ENCODE measurements around the gene DENND2D.

Gene DENND2D

DNA sequence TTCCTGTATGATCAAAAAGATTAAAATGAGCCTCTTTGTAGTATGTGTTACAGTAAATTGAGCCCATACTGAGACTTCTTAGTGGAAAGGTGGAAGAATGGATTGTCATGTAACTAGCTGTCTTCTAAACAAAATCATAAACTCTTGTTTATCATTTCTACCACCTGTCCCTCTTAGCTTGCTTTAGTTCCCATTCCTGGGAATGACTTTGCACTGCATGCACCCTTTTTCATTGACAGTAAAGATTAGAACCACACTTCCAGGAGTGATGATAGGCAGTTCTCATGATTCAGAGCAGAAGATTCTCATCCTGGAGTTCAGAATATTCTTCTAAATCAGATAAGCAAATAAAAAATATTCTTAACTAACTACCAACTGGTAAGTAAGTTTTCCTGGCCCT is 28.0 kb downstream of the DENND2D start (continued):
- TF ChIP-seq ZNF214 (tag by site-specific recombination; IDR thresholded peaks at IDR 0.05; ENCODE audit: borderline replicate concordance): no peak
- no peak for TF ChIP-seq ZNF366 (tag by site-specific recombination; conservative IDR thresholded peaks at IDR 0.05)

DNA sequence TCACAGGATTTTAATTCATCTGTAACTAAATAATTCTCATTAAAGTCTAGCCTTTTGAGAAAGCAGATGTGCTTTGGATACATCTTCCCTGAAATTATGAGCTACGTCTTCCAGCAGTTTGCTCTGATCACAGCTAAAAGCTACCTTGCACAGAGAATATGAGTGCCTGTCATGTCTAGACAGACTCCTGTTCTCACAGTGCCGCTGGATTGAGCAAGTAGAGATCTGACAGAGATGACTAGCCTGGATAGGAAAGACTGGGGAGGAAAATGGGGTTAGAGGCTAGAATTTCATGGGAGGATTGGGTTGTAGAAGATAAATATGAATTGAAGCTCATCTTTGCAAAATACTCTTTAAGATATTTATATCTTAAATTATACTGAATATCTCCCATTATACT is 36.3 kb downstream of the DENND2D start:
- H3K27ac ChIP-seq (ENCODE audit: extremely low read depth, low read depth, low read length): no peak overlapping the region
- POLR2A ChIA-PET: interaction anchor here (0.5 kb wide), 1 partner anchor 49 kb away, joined by 6 read pairs; no protein-coding TSS in a partner anchor
- no peaks in the 10 kb centered on the region for H3K4me1 ChIP-seq (ENCODE audit: control insufficient read depth, insufficient read depth, low read length)
- CTCF ChIA-PET: no interaction called here
- no peak for TF ChIP-seq ZNF416 (tag by site-specific recombination; IDR thresholded peaks at IDR 0.05)
- no peak for TF ChIP-seq ZBTB21 (tag by site-specific recombination; IDR thresholded peaks at IDR 0.05)
- no peak for TF ChIP-seq SP2 (tag by site-specific recombination; IDR thresholded peaks at IDR 0.05)
- TF ChIP-seq TCF7L2 (IDR thresholded peaks at IDR 0.05; ENCODE audit: borderline replicate concordance, low read depth, low read length): no peak
- no peak for TF ChIP-seq REPIN1 (tag by site-specific recombination; IDR thresholded peaks at IDR 0.05; ENCODE audit: low read depth)
- no peak for TF ChIP-seq ZNF335 (tag by site-specific recombination; conservative IDR thresholded peaks at IDR 0.05)
- H3K4me3 ChIP-seq (ENCODE audit: low read depth, low read length): no peak overlapping the region
- no peaks in the 10 kb centered on the region for H3K9me3 ChIP-seq (ENCODE audit: control insufficient read depth, insufficient read depth, low read depth, low read length)
- H3K36me3 ChIP-seq (ENCODE audit: control insufficient read depth in 2 of 2, insufficient read depth in 1 of 2, low read length in 2 of 2): peaks cover 14 to 35% of the 10 kb centered on the region in 2 experiments

DNA sequence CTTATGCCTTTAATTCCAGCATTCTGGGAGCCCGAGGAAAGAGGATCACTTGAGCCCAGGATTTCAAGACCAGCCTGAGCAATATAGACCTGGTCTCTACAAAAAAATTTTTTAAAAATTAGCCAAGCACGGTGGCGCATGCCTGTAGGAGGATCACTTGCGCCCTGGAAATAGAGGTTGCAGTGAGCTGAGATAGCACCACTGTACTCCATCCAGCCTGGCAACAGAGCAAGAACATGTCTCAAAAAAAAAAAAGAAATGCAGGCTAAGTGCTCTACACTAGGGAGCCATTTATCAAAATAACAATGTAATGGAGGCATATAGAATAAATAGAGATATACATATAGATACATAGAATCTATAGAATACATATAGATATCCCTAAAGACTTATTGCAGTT is 37.1 kb downstream of the DENND2D start:
- Histone ChIP-seq H3K27ac (ENCODE audit: extremely low read depth, low read depth, low read length) (no peak overlapping the region), H3K9me3 (ENCODE audit: control insufficient read depth, insufficient read depth, low read depth, low read length) (no peaks in the 10 kb centered on the region), H3K4me3 (ENCODE audit: low read depth, low read length) (no peak overlapping the region), H3K36me3 (ENCODE audit: control insufficient read depth in 2 of 2, insufficient read depth in 1 of 2, low read length in 2 of 2) (peaks cover 12 to 29% of the 10 kb centered on the region in 2 experiments), H3K4me1 (ENCODE audit: control insufficient read depth, insufficient read depth, low read length) (no peaks in the 10 kb centered on the region)
- ChIA-PET POLR2A (no interaction called here), CTCF (interaction anchor here (1.6 kb wide), 1 partner anchor 26 kb away, joined by 6 read pairs; no protein-coding TSS in a partner anchor)
- TF ChIP-seq SETDB1 (IDR thresholded peaks at IDR 0.05; ENCODE audit: insufficient read length, low read length) (no peak), ZNF416 (tag by site-specific recombination; IDR thresholded peaks at IDR 0.05) (no peak), OSR2 (tag by site-specific recombination; IDR thresholded peaks at IDR 0.05) (no peak), ZNF23 (tag by site-specific recombination; IDR thresholded peaks at IDR 0.05; ENCODE audit: borderline replicate concordance) (no peak), ZNF174 (tag by site-specific recombination; IDR thresholded peaks at IDR 0.05) (no peak), MZF1 (tag by site-specific recombination; IDR thresholded peaks at IDR 0.05; ENCODE audit: borderline replicate concordance) (no peak), ZNF423 (tag by site-specific recombination; IDR thresholded peaks at IDR 0.05) (no peak), ZBTB20 (tag by site-specific recombination; IDR thresholded peaks at IDR 0.05) (no peak), ZNF548 (tag by site-specific recombination; IDR thresholded peaks at IDR 0.05) (no peak), ZNF223 (tag by site-specific recombination; IDR thresholded peaks at IDR 0.05) (no peak), HOXA7 (CRISPR knock-in tag; IDR thresholded peaks at IDR 0.05; ENCODE audit: borderline replicate concordance) (no peak)

DNA sequence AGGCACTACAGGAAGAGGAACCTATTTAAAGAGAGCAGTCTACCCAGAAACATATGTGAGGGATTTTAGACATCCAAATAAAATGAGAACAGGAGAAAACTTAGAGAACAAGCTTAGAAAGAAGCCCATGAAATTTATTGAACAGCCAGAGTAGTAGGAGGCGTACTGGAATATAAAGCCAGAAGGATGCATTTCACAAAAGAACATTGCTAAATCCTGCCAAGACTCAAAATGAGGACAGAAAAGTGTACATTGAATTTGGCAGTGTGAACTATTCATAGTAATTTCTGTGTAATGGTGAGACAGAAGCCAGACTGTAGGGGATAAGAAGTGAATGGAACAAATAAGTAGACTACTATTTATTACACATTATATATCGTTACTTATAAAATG is 38.0 kb downstream of the DENND2D start:
- Histone ChIP-seq H3K9me3 (ENCODE audit: control insufficient read depth, insufficient read depth, low read depth, low read length) (no peaks in the 10 kb centered on the region), H3K27ac (ENCODE audit: extremely low read depth, low read depth, low read length) (no peak overlapping the region), H3K4me3 (ENCODE audit: low read depth, low read length) (no peak overlapping the region), H3K4me1 (ENCODE audit: control insufficient read depth, insufficient read depth, low read length) (no peaks in the 10 kb centered on the region), H3K36me3 (ENCODE audit: control insufficient read depth in 2 of 2, insufficient read depth in 1 of 2, low read length in 2 of 2) (peaks cover 4 to 21% of the 10 kb centered on the region in 2 experiments)
- POLR2A ChIA-PET: no interaction called here
- CTCF ChIA-PET: interaction anchor here (1.6 kb wide), 1 partner anchor 27 kb away, joined by 6 read pairs; no protein-coding TSS in a partner anchor
- TF ChIP-seq, protein P1, sequence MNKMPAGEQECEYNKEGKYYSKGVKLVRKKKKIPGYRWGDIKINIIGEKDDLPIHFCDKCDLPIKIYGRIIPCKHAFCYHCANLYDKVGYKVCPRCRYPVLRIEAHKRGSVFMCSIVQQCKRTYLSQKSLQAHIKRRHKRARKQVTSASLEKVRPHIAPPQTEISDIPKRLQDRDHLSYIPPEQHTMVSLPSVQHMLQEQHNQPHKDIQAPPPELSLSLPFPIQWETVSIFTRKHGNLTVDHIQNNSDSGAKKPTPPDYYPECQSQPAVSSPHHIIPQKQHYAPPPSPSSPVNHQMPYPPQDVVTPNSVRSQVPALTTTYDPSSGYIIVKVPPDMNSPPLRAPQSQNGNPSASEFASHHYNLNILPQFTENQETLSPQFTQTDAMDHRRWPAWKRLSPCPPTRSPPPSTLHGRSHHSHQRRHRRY (tag by site-specific recombination; IDR thresholded peaks at IDR 0.05): no peak
- TF ChIP-seq, protein P2, sequence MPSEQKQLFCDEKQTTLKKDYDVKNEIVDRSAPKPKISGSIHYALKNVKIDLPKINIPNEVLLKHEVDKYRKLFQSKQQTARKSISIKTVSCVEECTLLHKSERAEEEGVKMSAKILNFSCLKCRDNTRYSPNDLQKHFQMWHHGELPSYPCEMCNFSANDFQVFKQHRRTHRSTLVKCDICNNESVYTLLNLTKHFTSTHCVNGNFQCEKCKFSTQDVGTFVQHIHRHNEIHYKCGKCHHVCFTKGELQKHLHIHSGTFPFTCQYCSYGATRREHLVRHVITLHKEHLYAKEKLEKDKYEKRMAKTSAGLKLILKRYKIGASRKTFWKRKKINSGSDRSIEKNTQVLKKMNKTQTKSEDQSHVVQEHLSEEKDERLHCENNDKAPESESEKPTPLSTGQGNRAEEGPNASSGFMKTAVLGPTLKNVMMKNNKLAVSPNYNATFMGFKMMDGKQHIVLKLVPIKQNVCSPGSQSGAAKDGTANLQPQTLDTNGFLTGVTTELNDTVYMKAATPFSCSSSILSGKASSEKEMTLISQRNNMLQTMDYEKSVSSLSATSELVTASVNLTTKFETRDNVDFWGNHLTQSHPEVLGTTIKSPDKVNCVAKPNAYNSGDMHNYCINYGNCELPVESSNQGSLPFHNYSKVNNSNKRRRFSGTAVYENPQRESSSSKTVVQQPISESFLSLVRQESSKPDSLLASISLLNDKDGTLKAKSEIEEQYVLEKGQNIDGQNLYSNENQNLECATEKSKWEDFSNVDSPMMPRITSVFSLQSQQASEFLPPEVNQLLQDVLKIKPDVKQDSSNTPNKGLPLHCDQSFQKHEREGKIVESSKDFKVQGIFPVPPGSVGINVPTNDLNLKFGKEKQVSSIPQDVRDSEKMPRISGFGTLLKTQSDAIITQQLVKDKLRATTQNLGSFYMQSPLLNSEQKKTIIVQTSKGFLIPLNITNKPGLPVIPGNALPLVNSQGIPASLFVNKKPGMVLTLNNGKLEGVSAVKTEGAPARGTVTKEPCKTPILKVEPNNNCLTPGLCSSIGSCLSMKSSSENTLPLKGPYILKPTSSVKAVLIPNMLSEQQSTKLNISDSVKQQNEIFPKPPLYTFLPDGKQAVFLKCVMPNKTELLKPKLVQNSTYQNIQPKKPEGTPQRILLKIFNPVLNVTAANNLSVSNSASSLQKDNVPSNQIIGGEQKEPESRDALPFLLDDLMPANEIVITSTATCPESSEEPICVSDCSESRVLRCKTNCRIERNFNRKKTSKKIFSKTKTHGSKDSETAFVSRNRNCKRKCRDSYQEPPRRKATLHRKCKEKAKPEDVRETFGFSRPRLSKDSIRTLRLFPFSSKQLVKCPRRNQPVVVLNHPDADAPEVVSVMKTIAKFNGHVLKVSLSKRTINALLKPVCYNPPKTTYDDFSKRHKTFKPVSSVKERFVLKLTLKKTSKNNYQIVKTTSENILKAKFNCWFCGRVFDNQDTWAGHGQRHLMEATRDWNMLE (tag by site-specific recombination; conservative IDR thresholded peaks at IDR 0.05; ENCODE audit: low read depth): no peak
- TF ChIP-seq FEZF1 (tag by site-specific recombination; IDR thresholded peaks at IDR 0.05) (no peak), ZNF510 (tag by site-specific recombination; IDR thresholded peaks at IDR 0.05; ENCODE audit: insufficient replicate concordance) (no peak), ZNF404 (tag by site-specific recombination; IDR thresholded peaks at IDR 0.05) (no peak), SP7 (tag by site-specific recombination; IDR thresholded peaks at IDR 0.05) (no peak)
- TF ChIP-seq, protein P3, sequence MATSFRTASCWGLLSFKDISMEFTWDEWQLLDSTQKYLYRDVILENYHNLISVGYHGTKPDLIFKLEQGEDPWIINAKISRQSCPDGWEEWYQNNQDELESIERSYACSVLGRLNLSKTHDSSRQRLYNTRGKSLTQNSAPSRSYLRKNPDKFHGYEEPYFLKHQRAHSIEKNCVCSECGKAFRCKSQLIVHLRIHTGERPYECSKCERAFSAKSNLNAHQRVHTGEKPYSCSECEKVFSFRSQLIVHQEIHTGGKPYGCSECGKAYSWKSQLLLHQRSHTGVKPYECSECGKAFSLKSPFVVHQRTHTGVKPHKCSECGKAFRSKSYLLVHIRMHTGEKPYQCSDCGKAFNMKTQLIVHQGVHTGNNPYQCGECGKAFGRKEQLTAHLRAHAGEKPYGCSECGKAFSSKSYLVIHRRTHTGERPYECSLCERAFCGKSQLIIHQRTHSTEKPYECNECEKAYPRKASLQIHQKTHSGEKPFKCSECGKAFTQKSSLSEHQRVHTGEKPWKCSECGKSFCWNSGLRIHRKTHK (tag by site-specific recombination; IDR thresholded peaks at IDR 0.05): no peak
